Fibroblast of villous mesenchyme (primary cell): ENCODE data around the gene TM9SF3. TPM values are rescaled to one million over a fixed set of nuclear protein-coding genes. Genes with fewer than 3 reads are reported as not detected.
A peak's percentile ranks its signal among the peaks of the same experiment; 100 is the strongest.

Experiments used
- DNase-seq: peaks from one replicate; pipeline ENCODE4 v3.0.0-alpha.2; 2010; ENCODE audit warnings: low read depth
- H3K4me3 ChIP-seq: 2 replicates; pipeline ENCODE4 v1.5.1; 2011; ENCODE audit warnings: low read depth, mild to moderate bottlenecking, low read length
- total RNA-seq: library from RNA; depleted of rRNA; stranded (reverse); fragments of >200 nt; gene quantifications from 2 replicates; pipeline ENCODE4 v1.2.3, GENCODE V29; 2012
- TF ChIP-seq, protein P1 (sequence below): IDR thresholded peaks from 2 replicates; pipeline ENCODE4 v1.5.1; 2012; ENCODE audit warnings: low read depth, mild to moderate bottlenecking, low read length; ENCODE audit not compliant: insufficient read depth

Gene TM9SF3
- total RNA-seq, 1 donor, result 147 TPM

GRCh38 chr10:96622013-96622787, 35.4 kb upstream of the TM9SF3 start:
- no peak for DNase-seq
- H3K4me3 ChIP-seq, result no peak overlapping the region

GRCh38 chr10:96619796-96620773, 33.3 kb upstream of the TM9SF3 start:
- DNase-seq, result peak; percentile 24

More at GRCh38 chr10:96622013-96622787, 35.4 kb upstream of the TM9SF3 start:
- TF ChIP-seq, protein P1, sequence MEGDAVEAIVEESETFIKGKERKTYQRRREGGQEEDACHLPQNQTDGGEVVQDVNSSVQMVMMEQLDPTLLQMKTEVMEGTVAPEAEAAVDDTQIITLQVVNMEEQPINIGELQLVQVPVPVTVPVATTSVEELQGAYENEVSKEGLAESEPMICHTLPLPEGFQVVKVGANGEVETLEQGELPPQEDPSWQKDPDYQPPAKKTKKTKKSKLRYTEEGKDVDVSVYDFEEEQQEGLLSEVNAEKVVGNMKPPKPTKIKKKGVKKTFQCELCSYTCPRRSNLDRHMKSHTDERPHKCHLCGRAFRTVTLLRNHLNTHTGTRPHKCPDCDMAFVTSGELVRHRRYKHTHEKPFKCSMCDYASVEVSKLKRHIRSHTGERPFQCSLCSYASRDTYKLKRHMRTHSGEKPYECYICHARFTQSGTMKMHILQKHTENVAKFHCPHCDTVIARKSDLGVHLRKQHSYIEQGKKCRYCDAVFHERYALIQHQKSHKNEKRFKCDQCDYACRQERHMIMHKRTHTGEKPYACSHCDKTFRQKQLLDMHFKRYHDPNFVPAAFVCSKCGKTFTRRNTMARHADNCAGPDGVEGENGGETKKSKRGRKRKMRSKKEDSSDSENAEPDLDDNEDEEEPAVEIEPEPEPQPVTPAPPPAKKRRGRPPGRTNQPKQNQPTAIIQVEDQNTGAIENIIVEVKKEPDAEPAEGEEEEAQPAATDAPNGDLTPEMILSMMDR, result no peak

GRCh38 chr10:96619120-96619519, 32.3 kb upstream of the TM9SF3 start:
- DNase-seq, result peak; percentile 59
- H3K4me3 ChIP-seq, result no peak overlapping the region
- TF ChIP-seq, protein P1, result no peak

More at GRCh38 chr10:96619796-96620773, 33.3 kb upstream of the TM9SF3 start:
- H3K4me3 ChIP-seq, result no peak overlapping the region
- TF ChIP-seq, protein P1, result no peak

- TF ChIP-seq, protein P1, result no peak
- no peak overlapping the region for H3K4me3 ChIP-seq
- peak; percentile 34 for DNase-seq
Observed at GRCh38 chr10:96618653-96619052, 31.8 kb upstream of the TM9SF3 start.

DNA sequence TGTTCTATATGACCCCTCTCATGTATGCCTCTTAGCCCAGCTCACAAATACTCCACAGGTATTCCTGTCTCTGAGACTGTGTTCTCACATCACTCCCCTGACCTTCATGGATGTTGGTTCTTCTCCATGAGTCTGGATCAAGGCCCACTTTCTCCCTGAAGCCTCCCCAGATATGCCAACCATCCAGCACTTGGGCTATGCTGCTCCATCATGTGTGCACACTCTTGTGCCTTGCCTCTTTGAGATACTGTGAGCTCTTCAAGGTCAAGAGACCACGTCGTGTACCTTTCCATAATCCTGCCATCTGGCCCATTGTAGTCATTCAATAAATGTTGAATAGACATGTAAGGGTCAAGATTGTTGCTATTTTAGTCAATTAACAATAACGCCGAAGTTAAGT, 30.1 kb upstream of the TM9SF3 start:
- TF ChIP-seq, protein P1, result no peak
- H3K4me3 ChIP-seq, result no peak overlapping the region
- no peak for DNase-seq

DNA sequence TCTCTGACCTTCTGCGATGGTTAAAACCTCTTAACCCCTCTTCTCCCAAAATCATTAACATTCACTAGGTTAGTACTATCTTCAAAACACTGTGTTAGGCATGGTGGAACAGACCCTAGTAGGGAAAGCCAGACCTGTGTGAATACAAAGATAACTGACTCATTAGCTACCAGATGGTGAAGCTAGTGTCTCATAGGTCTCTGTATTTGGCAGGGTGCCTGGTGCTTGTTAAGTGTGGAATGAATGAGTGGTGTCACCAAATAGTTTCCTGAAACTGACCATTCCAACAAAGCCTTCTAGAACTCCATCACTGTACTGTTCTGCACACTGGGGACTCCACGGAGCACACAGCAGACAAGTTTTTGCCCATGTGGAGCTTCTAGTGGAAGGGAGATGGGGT, 27.7 kb upstream of the TM9SF3 start:
- peak; percentile 78 for DNase-seq
- H3K4me3 ChIP-seq, result no peak overlapping the region
- TF ChIP-seq, protein P1, result no peak
